Esophagus squamous epithelium (tissue), 5 donors: ENCODE measurements around the gene EFNB1. TPM values are rescaled to one million over a fixed set of nuclear protein-coding genes. Genes with fewer than 3 reads are reported as not detected.

ENCODE experiments used
- DNase-seq: peaks from one replicate; lab custom pipeline; 2025; lab: John Stamatoyannopoulos, UW
- H3K27ac ChIP-seq, 4 donors: fragments of 200-600 bp; sonication (generic); one replicate each; pipeline ENCODE4 v1.5.1; 2016 to 2019; ENCODE audit warnings: mild to moderate bottlenecking in 1 of 4
- H3K27me3 ChIP-seq, 4 donors: fragments of 200-600 bp; sonication (generic); 1 replicate in 3 of 4; 2 replicates in 1 of 4; pipeline versions ENCODE4 v1.5.1 to v1.6.0; 2017 to 2021; ENCODE audit warnings: antibody characterized with exemption in 1 of 4
- H3K36me3 ChIP-seq, 3 donors: fragments of 200-600 bp; sonication (generic); one replicate each; pipeline ENCODE4 v1.5.1; 2016 to 2019
- H3K4me1 ChIP-seq, 3 donors: fragments of 200-600 bp; sonication (generic); one replicate each; pipeline ENCODE4 v1.5.1; 2017 to 2019
- H3K4me3 ChIP-seq, 4 donors: fragments of 200-600 bp; sonication (generic); 1 replicate in 3 of 4; 2 replicates in 1 of 4; pipeline ENCODE4 v1.5.1; 2016 to 2019; ENCODE audit warnings: mild to moderate bottlenecking in 2 of 4, moderate library complexity in 1 of 4
- H3K9me3 ChIP-seq, 3 donors: fragments of 200-600 bp; sonication (generic); one replicate each; pipeline ENCODE4 v1.5.1; 2016 to 2019
- POLR2A ChIP-seq, 4 donors: fragments of 450-650 bp; IDR thresholded peaks; one replicate each; pipeline ENCODE4 v1.6.1; 2017; ENCODE audit warnings: antibody characterized with exemption in 4 of 4, mild to moderate bottlenecking in 4 of 4, moderate library complexity in 3 of 4
- WGBS, 2 donors: methylation state at CpG; one replicate each; pipeline ENCODE4 v1.1.5; 2018; 5-methylcytosine and 5-hydroxymethylcytosine counted together
- intact Hi-C: fragments of 100-400 bp; cut with DNase I; formaldehyde crosslinking; loops from one replicate; pipeline ENCODE4 v1.15.0; 2022
- total RNA-seq, 4 donors: library from RNA; depleted of rRNA; stranded (reverse); fragments of >200 nt; gene quantifications; one replicate each; pipeline ENCODE4 v1.1.0, GENCODE V29; 2016
- TF ChIP-seq, protein P1 (sequence below), 6 experiments: fragments of 450-650 bp in 4 of 6; fragments of 200-600 bp in 2 of 6; sonication (generic) in 2 of 6; IDR thresholded peaks; one replicate each; pipeline ENCODE4 v1.5.1; 2016 to 2019; ENCODE audit warnings: antibody characterized with exemption in 6 of 6, mild to moderate bottlenecking in 4 of 6, moderate library complexity in 4 of 6
- donor health status: DM: yes; HTN: yes; CAD: no.

EFNB1 gene
- total RNA-seq, 4 donors from 2014 or later: 40.4 to 53.4 (median 46.7) TPM

GRCh38 chrX:68865926-68866325 lies 37.1 kb downstream of the EFNB1 start:
- WGBS, 2 donors: 77 to 94% methylated on average over 2 of the region's 2 CpGs

DNA sequence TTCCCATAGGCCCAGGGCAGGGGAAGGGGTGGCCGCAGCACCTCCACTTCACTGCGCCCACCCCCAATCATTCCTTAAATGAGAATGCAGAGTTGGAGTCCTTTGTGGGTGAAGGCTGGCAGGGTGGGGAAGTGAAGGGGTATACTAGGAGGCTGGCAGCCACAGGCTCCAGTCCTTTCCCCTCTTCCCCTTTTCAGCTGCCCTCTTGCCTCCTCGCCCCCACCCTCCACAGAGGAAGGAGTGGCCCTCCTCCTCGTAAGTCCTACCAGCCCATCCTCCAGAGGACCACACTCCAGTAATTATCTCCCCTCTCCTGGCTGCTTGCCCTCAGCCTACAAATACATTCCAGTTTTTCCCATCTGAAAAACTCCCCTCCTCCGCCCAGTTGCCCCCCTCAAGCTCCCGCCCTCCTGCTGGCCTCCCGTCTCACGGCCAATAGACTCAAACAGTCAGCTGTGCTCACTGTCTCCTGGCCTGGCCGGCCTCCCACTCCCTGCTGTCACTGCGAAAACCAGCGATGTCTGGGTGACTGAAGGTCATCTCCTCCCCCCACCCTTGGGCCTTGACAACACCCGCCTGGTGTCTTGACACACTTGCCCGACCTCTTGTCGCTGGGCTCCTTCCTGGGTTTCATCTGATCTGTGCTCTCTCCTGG lies 38.8 kb downstream of the EFNB1 start:
- Histone ChIP-seq H3K4me3 (no peak overlapping the region), H3K27ac (no peak overlapping the region), H3K36me3 (no peaks in the 10 kb centered on the region), H3K27me3 (no peaks in the 10 kb centered on the region), H3K4me1 (peaks cover 0 to 5% (median 0%) of the 10 kb centered on the region in 3 donors), H3K9me3 (no peaks in the 10 kb centered on the region)
- no peak for TF ChIP-seq POLR2A (IDR thresholded peaks at IDR 0.05)
- TF ChIP-seq, protein P1, sequence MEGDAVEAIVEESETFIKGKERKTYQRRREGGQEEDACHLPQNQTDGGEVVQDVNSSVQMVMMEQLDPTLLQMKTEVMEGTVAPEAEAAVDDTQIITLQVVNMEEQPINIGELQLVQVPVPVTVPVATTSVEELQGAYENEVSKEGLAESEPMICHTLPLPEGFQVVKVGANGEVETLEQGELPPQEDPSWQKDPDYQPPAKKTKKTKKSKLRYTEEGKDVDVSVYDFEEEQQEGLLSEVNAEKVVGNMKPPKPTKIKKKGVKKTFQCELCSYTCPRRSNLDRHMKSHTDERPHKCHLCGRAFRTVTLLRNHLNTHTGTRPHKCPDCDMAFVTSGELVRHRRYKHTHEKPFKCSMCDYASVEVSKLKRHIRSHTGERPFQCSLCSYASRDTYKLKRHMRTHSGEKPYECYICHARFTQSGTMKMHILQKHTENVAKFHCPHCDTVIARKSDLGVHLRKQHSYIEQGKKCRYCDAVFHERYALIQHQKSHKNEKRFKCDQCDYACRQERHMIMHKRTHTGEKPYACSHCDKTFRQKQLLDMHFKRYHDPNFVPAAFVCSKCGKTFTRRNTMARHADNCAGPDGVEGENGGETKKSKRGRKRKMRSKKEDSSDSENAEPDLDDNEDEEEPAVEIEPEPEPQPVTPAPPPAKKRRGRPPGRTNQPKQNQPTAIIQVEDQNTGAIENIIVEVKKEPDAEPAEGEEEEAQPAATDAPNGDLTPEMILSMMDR (IDR thresholded peaks at IDR 0.05): no peak
- WGBS, 2 donors: 68 to 81% methylated on average over 12 to 13 of the region's 14 CpGs
- intact Hi-C loops: no loop called here
- DNase-seq: no peak

More at GRCh38 chrX:68865926-68866325, 37.1 kb downstream of the EFNB1 start:
- H3K4me3 ChIP-seq: no peak overlapping the region
- H3K36me3 ChIP-seq: no peaks in the 10 kb centered on the region
- TF ChIP-seq, protein P1 (IDR thresholded peaks at IDR 0.05): no peak
- no peak for TF ChIP-seq POLR2A (IDR thresholded peaks at IDR 0.05)
- DNase-seq: no peak
- H3K4me1 ChIP-seq: no peaks in the 10 kb centered on the region
- H3K27ac ChIP-seq: no peak overlapping the region
- no peaks in the 10 kb centered on the region for H3K27me3 ChIP-seq
- H3K9me3 ChIP-seq: no peaks in the 10 kb centered on the region
- intact Hi-C loops: no loop called here

DNA sequence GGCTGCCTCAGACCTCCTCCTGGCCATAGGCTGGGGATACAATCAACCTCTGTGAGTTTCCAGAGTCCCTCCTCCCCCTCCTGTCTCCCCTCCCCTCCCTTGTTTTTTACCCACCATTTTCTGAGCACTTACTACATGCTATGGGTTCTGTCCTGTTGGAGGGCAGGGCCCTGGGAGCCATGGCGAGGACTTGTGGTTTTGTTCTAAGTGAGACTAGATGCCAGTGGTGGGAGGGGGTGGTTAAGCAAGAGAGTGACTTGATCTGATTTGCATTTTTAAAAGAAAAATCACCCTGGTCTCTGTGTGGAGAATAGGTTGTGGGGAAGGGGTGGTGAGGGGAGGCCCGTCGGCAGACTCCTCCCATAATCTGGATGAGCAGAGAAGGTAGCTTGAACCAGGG lies 39.5 kb downstream of the EFNB1 start:
- Histone ChIP-seq H3K9me3 (no peaks in the 10 kb centered on the region), H3K4me1 (peaks cover 0 to 7% (median 0%) of the 10 kb centered on the region in 3 donors), H3K27ac (no peak overlapping the region), H3K27me3 (no peaks in the 10 kb centered on the region), H3K4me3 (no peak overlapping the region), H3K36me3 (no peaks in the 10 kb centered on the region)
- no peak for DNase-seq
- TF ChIP-seq POLR2A (IDR thresholded peaks at IDR 0.05): no peak
- TF ChIP-seq, protein P1 (IDR thresholded peaks at IDR 0.05): no peak
- WGBS, 2 donors: 88 to 100% methylated on average over 2 to 3 of the region's 3 CpGs
- intact Hi-C loops: no loop called here

- intact Hi-C loops: no loop called here
- 53 to 69% methylated on average over 2 to 5 of the region's 5 CpGs for WGBS, 2 donors
- no peak overlapping the region for H3K4me3 ChIP-seq
- no peak overlapping the region for H3K27ac ChIP-seq
- H3K27me3 ChIP-seq: no peaks in the 10 kb centered on the region
- H3K4me1 ChIP-seq: peaks cover 0 to 7% (median 0%) of the 10 kb centered on the region in 3 donors
- no peak for TF ChIP-seq POLR2A (IDR thresholded peaks at IDR 0.05)
- TF ChIP-seq, protein P1 (IDR thresholded peaks at IDR 0.05): no peak
- no peaks in the 10 kb centered on the region for H3K9me3 ChIP-seq
- H3K36me3 ChIP-seq: no peaks in the 10 kb centered on the region
- no peak for DNase-seq
These were observed 40.3 kb downstream of the EFNB1 start for GRCh38 chrX:68868902-68869800.

DNA sequence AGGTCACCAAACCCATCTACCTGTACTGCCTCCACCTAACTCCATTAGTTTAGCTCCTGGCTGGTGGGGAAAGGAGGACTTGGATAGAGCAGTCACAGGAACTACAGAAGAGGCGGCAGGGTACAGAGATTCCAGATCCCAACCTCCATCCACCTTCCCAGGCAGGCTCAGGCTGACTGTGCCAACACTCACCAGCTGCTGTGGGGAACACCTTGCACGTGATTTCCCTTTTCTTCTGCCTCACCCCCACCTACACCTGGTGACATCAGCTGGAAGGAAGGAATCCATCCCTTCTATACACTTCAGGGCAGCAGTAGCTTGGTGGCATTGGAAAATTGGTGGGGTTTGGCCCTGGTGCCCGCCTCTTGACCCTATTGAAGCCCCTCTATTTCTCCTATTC lies 41.5 kb downstream of the EFNB1 start:
- H3K36me3 ChIP-seq: no peaks in the 10 kb centered on the region
- no peaks in the 10 kb centered on the region for H3K9me3 ChIP-seq
- no peak overlapping the region for H3K27ac ChIP-seq
- intact Hi-C loops: no loop called here
- no peak for DNase-seq
- 66 to 68% methylated on average over 3 of the region's 3 CpGs for WGBS, 2 donors
- TF ChIP-seq, protein P1 (IDR thresholded peaks at IDR 0.05): no peak
- TF ChIP-seq POLR2A (IDR thresholded peaks at IDR 0.05): no peak
- H3K4me3 ChIP-seq: no peak overlapping the region
- peaks cover 0 to 7% (median 0%) of the 10 kb centered on the region in 3 donors for H3K4me1 ChIP-seq
- no peaks in the 10 kb centered on the region for H3K27me3 ChIP-seq
